Limb (tissue), 2 donors: ENCODE results near the gene GPC3.

ENCODE experiments used
- DNase-seq, 2 donors: peaks; one replicate each; pipeline ENCODE4 v3.0.0-alpha.2; 2016; ENCODE audit errors: extremely low spot score in 2 of 2

GPC3 gene

DNA sequence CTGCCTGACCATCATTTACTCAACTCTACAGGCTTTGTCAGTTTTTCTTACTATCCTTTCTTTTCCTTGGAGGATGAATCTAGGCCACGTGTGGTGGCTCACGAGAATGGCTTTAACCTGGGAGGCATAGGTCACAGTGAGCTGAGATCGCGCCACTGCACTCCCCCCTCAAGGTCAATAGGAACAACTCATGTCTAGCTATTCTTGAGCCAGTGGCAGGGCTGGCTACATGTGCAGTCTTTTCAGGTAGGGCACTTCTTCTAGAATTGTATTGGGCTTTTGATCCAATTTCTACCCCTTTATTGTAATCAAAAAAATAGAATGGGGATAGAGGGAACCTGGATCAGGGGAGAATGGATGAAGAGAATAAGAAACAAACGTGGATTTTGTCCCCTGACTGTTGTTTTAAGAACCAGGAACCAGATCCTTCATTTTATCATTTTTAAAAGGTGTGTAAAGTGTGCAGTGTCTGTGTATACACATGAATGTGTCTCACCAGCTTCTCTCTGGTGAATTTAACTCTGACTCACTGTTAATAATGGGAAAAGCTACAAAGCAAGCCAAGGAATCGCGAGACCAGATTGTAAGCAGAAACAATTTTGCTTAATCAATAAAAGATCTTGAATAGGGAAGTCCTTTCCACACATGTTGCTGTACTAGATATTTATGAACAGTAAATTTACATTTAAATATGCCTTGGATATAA, 286.2 kb downstream of the GPC3 start:
- DNase-seq: no peak

- no peak for DNase-seq
Observed at GRCh38 chrX:133698298-133698697, 287.1 kb downstream of the GPC3 start.

DNA sequence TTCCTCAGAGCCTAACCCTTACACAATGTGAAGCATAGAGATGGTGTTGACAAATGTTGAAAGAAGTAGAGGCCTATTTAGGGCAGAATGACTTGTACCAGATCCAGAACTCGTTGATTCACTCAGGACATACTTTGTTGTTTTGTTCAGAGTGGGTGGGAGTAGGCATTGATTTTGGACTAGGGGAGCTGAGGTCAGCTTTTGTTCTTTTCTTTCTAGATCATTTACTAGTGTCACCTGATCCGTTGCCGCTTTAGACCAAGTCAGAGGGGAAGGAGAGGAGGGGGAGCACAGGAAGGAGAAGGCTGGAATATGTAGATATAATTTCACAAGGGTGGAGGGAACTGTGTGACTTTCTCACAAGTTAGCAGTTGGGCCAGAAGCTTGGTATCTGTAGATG, 287.7 kb downstream of the GPC3 start:
- no peak for DNase-seq

GRCh38 chrX:133689997-133690599, 295.3 kb downstream of the GPC3 start:
- DNase-seq: no peak

DNA sequence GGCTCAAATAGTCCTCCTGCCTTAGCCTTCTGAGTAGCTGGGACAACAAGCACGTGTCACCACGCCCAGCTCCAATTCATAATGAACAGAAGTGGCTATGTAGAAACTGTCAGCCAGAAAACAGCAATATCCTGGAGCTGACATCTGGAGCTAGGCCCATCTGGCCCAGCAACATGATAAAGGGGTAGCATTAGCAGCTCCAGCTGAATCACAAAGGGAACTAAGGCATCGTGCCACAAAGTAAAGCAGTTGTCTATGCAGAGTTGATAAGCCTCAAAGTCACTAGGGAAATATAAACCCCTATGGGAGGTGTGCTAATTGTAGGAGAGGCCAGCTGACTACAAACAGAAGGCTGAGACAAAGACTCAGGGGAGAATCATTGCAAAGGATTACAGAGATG, 299.6 kb downstream of the GPC3 start:
- DNase-seq: no peak

DNA sequence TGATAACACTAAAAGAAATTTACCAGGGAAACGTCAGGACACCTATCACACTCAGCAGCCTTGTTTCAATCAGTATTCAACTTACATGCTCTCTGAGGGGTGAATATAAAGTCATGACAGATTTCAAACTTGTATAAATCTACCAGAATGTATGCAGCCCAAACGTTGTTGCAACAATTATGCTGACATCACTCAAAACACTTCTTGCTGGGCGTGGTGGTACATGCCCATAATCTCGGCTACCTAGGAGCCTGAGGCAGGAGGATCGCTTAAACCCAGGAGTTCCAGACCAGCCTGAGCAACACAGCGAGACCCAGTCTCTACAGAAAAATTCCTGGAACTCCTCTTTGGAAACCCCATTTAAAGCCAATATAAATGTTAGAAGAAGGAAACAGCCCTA, 303.5 kb downstream of the GPC3 start:
- no peak for DNase-seq

DNA sequence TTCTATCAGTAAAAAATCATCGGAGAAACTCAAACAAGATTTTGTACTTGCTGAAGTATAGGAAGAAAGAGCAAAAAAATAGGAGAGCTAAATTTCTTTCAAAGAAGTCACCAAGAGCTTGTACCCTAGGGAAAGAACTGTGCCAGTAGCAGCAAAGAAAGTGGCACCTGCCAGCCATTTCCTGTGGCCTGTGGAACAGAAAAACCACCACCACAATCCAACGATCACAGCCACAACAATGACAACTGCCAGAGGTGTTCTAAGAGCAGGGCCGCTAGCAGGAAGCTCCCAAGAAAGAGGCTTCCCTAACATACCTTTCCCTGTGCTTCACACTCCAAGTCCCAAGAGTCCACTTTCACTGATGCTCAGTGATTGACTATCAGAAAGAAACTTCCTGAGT, 304.0 kb downstream of the GPC3 start:
- DNase-seq: no peak

DNA sequence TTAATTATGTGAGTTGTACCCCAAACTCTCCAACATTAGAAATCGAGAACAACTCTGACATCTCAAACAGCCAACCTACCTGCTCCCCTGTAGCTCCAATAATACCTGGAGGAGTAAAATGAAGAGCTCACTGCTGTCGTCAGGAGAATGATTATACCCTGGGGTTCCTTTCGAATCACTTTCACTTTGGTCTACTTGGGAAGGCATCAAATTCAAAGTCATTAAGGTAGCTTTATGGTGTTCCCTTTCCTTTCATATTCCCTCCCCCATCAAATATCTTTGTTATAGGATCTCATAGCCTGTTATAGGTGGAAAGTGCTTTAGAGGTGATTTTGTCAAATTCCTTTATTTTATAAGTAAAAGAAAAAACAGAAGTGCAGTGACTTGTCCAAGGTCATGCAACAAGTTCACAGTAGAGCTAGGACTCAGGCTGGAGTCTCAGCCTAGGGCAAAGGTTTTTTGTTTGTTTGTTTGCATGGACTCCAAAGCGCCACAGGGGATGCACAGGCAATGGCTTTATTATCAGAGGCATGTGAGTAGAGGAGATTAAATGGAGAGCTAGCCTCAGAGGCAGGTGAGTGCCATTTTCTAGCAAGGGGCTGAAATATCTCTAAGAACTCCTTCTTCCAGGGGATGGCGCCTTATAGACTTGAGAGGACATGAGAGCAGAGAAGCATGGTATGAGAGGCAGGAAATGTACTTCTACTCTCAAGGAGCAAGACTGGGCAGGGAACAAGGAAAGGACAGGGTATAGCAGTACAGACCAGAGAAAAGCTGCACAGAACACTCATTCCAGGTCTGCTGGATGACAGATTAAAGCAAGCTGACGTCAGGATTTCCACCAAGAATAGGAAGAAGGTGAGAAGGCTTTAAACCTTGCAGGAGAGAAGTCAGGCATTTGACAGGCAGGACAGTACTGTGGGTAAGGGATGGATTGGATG, 308.0 kb downstream of the GPC3 start:
- no peak for DNase-seq

DNA sequence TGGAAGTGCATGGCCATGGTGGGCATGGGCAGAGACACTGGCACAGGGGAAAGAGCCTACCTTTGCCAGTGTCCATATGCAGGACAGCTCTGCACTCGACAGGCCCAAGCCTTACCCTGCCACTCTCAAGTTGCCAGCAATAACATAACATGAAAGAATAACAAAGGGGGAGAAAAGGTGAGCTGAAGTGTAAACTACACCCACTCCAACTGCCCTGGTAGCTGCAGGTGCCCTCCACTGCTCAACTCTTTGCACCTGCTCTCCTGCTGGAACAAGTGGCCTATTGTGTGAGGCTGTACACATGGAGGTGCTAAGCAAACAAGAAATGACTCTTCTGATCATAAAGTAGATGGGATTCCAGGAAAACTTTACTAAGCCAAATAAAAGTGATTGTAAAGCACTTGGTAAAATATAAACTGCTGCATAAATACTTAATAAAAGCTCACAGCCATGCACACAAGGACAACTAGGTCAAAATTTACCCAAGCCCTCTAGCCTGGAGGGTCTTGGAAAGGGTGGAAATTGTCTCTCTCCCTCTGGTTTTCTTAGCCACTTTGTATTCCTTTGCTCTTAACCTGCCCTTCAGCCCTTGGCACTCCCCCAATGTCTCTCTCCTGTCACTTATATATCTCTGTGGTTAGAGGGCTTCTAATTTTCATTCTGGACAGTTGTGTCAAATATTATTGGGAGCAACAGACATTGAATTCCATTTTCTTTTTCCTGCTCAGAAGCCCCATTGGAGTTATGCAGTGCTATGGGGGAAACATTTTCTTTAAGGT, 308.9 kb downstream of the GPC3 start:
- DNase-seq: no peak

GRCh38 chrX:133674726-133675470, 310.5 kb downstream of the GPC3 start:
- no peak for DNase-seq

DNA sequence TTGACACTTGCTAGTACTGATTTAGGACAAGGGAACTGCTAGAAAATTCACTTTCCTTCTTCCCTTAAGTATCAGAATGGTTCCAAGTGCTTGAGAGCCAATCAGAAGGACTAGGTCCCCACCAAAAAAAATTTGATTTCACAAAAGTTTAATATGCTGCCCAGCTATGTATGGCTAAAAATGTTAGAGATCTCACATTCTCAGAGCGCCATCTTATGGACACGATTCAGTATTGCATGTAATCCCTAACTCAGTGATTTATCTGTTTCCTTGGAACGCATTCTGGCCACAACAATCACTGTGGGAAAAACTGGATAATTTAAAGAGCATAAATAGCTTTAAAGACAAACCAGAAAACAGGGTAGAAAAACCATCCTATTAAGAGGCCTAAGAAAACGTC, 315.0 kb downstream of the GPC3 start:
- peak in 1 of 2 donors; percentile 47 for DNase-seq

DNA sequence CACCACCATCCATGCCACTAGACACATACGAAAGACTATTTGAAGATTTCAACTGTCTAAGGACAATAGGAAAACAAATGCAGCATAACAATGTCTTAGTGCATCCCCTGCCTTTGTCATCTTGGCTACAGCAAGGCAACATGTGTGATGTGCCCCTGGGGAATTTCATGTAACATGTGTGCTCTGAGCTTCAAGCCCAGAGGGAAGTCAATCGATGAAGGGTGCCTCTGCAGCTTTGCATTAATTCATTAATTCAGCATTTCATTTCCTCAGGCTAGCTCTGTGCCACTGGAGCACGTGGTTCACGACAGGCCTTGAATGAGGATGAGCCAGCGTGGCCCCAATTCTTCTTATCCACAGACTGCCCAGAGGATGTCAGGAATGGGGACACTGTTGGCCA, 316.2 kb downstream of the GPC3 start:
- no peak for DNase-seq

- DNase-seq: no peak
Observed at GRCh38 chrX:133668225-133668931, 317.0 kb downstream of the GPC3 start.

DNA sequence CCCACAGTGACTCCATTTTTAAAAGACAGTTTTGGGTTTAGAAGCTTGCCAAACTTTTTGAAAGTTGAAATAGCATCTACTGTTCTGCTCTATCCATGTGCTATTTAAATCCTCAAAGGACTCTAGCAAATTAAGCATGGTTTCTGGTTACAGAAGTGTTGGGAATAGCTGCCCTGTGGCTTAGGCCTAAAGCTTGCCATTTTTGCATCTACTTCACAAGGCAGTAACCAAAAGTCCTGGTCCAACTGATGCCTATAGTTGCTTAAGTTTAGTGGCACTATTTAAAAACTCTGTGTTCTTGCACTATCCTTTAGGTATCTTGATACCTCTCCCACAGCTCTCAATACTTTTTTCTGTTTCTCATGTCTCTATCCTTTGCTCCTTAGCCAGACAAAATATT, 319.1 kb downstream of the GPC3 start:
- DNase-seq: no peak

GRCh38 chrX:133661962-133662839, 323.2 kb downstream of the GPC3 start:
- DNase-seq: no peak

GRCh38 chrX:133660281-133660680, 325.1 kb downstream of the GPC3 start:
- DNase-seq: no peak

DNA sequence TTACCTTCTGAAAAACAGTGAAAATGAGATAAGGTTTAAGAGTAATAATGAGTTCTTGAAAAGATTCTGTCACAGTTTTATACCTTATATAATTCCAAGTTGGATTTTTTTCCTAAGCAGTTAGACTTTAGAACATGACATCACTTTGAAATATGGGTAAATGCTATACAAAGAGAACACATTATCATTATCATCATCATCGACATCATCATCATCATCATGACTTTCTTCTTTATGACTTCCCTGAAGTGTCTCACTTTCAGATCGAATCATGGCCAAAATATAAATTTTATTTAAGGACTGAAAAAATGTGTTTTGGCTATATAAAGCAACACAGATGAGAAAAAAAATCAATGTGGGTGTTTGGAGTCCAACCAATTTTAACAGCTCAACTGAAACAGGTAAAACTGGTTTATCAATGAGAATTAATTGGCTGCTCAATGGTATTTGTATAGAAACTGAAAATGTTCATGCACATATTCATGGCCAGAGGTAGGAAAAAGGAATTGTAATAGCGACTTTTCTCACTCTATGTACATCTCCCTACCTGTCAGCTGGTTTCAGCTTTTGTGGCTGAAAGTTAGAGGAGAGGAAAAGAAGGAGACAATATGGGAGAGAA, 327.0 kb downstream of the GPC3 start:
- no peak for DNase-seq
